ENCODE results near the gene TFCP2.

TFCP2 gene

DNA sequence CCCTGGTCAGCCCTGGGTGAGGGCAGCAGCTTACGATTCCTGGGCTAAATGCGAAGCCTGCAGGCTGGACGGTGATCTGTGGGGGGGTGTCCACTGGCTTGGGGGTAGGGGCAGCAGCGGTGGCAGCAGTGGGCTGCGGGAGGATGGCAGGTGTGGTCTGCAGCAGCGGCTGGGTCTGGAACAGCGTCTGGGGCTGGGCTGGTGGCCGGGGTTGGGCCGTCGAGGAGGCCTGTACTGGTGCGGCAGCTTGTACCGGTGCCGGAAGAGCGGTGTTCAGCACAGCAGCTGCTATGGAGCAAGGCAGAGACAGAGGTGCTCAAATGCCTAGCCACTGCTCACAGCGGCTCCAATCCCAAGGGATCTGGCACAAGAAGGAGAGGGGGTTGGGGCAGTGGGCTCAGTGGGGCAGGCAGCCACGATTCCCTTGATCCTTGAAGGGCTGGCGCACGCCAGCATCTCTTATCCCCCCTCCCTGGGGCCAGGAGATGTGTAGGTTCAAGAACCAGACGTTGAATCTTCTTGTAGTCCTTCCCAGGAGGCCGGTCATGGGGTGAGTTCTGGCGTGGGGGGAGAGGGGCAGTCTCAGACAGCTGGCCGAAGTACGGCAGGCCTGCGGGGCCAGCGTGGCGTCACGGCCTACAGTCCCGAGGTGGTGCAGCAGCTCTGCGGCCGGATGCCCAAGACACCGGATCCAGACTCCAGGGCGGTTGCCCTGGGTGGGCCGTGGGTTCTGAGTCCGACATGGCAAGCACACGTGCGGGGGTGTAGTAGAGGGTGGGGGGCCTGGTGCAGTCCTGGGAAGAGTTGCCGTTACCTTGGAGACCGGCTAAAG lies 25.0 kb upstream of the TFCP2 start:
- no peak for DNase-seq (ENCODE audit: low read depth in 2 of 2, low spot score in 1 of 2)

DNA sequence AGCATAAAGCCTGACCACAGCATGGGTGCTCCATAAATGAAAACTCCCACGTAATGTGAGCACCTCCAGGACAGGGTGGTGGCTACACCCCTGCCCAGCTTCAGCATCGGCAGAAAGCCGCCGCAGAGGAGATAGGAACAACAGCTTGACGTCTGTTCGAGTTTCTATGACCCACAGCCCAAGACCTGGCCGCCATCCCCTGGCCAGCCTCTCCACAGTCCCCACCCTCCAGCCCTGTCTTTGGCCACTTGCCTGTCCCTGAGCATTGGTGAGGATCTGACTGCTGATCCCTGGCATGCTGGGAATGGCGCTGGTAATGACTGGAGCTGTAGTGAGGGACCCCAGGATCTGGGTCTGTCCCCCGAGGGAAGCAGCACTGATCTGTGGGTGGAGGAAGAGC lies 23.6 kb upstream of the TFCP2 start:
- DNase-seq (ENCODE audit: low read depth in 2 of 2, low spot score in 1 of 2), result no peak

DNA sequence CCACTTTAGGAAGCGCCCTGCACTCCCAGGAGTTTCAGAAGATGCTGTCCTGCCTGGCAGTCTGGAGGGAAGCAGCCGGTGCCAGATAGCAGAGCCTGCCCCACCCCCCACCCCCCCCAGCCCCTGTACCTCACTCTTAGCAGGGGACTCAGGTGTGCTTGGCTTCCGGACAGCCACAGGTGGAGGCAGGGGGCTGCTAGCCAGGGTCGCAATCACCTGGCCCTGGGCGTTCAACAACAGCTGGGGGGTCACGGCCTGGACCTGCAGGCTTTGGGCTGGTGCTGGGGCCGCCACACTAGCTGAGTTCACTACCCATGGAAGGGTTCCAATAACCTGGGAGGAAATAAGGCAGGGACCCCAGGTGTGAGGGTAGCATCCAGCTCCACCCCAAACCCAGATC lies 22.9 kb upstream of the TFCP2 start:
- DNase-seq (ENCODE audit: low read depth in 2 of 2, low spot score in 1 of 2), result no peak

DNA sequence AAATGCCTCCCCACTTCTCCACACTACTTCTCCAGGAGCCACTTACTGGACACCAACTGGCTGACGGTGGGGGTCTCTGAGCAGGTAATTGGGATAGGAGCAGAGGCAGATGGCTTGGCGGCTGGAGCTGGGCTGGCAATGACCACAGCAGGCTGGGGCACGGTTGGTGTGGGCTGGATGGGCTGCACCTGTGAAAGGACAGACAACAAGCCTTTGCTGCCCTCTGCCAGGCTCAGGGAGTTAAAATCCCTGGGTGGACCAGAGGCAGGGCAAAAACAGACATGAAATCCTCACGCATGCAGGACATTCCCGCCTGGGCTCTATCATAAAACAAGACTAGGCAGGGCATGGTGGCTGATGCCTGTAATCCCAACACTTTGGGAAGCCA lies 19.3 kb upstream of the TFCP2 start:
- no peak for DNase-seq (ENCODE audit: low read depth in 2 of 2, low spot score in 1 of 2)

DNA sequence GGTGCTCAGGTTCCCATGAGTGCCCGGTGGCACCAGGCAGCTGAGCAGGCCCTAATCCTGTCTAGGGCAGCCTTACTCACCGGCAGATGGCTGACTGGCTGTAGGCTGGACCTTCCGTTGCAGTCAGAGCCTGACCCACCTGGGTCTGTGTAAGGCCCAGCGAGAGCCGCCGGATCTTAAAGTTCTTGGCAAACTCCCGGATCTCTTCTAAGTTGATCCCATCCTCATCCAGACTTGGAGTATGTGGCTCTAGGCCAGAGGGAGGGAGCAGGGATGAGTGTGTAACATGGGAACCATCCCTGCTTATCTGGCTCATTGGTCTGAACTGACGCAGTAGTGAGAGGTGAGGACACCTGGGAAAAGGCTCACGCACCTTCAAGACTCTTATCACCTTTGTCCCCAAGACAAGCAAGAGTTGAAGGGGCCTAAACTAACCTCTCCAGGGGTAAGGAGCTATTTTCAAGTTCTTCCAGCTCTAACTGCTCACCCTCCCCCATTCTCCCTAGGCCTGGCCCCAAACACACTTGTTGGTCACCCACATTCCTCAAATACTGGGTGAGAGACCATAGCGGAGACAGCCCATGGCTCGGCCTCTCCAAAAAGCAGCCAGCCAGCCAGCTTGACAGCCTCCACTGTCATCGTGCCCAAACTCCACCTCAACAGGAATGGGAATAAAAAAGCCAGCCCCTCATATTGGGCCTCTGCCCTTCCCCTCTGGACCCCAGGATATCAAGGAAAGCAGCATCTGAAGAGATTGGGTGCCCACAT lies 18.8 kb upstream of the TFCP2 start:
- DNase-seq (ENCODE audit: low read depth in 2 of 2, low spot score in 1 of 2), result no peak

DNA sequence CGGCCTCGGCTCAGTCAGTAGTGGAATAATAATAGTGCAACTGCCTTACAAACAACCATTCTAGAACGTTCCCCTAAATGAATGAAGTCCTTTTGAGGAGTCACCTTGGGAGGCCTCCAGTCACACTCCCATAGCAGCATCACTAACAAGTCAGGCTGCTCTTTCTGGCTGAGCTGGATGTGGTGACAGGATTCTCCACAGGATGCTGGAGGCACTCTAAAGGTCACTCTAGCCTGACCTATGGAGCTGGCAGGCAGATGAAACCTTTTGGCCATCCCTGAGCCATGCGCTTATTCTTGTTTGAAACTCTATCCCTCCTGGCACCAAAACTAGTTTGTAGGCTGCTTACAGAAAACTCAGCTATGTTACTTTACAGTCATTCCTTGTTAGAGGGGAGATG lies 17.9 kb upstream of the TFCP2 start:
- no peak for DNase-seq (ENCODE audit: low read depth in 2 of 2, low spot score in 1 of 2)

DNA sequence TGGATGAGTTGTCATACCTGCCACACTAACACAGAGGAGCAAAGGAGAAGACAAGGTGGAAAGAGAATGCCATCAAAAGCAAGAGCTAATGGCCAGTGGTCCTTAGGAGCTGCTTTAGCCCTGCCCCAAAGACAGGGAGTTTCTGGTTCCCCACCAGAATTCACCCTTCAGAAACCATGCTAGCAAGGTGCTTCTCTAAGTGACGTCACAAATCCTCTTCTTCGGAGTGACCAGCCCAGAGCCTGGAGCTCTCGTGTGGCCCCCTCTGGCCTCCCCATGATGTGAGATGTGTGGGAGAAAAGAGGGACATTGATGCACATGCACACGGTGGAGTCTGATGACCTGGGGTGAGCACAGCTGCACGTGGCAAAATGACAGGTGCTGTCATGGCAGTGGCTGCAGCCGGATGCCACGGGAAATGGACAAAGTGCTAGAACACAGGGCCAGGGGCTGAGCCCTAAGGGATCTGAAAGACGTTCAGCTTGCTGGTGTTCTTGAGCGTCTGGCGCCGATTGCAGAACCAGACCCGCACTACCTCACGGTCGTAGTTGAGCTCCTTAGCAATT lies 16.9 kb upstream of the TFCP2 start:
- DNase-seq (ENCODE audit: low read depth in 2 of 2, low spot score in 1 of 2), result no peak

DNA sequence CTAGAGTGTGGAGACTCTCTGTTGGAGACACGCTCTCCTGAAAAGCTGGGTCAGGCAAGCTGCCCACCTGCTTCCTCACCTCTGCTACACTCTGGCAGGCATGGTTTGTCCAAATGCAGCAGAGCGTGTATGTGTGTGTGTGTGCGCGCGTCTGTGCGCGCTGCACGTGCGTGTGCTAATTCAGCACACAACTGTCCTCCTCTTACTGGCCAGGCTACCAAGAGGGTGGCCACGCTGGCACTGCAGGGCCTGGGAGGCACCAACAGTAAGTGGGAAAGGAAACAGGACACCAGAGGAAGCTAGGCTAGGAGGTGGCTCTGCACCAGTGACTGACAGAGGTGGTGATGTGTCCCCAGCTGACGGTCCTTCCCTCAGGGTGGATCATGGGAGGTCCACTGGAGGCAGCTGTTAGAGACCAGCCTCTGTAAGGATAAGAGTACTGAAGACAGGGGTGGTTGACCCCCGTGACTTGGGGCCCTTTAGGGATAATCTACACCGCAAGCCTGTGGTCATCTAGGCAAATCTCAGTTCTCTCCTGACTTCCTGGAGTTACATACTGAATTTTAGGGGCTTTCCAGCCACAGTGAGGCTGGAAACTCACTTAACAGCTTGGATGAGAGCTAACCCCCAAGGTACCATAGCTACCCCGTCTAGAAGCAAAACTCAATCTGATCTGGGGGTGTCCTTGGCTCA lies 15.6 kb upstream of the TFCP2 start:
- DNase-seq (ENCODE audit: low read depth in 2 of 2, low spot score in 1 of 2), result no peak

DNA sequence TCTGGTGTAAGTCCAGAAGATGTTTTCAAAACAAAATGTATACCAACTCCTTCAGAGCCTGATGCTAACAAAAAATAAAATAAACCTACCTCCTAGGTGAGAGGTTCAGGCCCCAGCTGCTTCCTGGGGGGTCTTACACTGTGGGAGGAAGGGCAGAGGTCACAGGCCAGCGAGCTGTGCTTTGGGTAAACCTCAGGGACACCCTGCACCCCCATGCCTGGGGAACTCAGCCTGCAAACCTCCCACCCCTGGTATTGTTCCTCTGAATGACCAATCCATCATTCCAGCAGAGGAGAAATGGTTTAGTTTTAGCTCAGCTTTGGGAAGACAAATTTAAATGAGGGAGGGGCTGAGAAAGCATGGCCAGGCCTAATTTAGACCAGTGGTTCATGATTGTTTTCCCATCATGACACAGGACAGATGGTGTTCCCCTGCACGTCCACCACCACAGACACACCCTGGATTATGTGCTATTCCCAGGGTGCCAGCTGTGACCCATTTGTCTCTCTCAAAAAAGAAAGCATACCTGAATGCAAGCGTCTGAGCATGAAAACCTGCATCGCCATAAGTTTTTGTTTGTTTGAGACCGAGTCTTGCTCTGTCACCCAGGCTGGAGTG lies 14.5 kb upstream of the TFCP2 start:
- DNase-seq (ENCODE audit: low read depth in 2 of 2, low spot score in 1 of 2), result no peak

DNA sequence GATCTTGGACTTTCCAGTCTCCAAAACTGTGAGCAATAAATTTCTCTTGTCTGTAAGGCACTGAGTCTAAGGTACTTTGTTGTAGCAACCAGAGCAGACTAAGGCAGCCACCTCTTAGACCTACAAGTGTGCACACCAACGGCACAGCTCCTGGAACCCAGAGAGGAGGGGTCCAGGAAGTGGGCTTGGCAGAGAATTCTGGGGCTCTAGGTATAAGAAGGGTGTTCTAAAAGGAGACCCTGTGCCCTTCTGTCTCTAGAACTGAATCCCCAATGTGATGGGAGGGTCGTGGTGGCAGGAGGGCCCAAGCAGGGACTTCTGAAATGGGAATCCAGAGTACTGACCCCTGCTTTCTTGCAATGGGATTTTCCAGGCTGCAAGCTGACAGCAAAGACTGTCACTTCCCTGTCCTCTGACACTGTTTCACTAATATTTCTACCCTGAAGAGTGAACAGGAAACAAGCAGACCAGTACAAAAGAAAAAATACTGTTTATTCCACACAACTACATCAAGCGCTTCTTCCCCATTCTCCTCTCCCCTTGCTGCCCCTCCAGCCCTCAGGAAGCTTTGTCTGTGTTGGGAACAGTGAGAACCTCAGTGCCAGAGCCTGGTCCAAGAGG lies 13.6 kb upstream of the TFCP2 start:
- no peak for DNase-seq (ENCODE audit: low read depth in 2 of 2, low spot score in 1 of 2)

DNA sequence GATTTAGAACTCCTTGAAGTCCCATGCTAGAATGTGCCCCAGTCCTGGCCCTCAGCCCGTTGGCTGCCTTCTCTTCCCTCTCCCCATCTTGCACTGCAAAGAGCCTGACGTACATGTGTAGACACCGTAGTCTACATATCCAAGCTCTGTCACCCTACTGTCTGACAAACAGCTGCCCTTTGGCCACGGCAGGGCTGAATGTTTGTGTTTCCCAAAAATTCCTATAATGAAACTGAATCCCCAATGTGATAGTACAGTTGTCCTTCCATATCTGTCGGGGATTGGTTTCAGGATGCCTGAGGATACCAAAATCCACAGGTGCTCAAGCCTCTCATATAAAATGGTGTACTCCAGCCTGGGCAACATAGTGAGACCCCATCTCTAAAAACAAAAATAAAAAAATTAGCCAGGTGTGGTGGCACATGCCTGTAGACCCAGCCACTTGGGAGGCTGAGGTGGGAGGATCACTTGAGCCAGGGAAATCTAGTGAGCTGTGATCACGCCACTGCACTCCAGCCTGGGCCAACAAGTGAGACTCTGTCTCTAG lies 12.3 kb upstream of the TFCP2 start:
- no peak for DNase-seq (ENCODE audit: low read depth in 2 of 2, low spot score in 1 of 2)

DNA sequence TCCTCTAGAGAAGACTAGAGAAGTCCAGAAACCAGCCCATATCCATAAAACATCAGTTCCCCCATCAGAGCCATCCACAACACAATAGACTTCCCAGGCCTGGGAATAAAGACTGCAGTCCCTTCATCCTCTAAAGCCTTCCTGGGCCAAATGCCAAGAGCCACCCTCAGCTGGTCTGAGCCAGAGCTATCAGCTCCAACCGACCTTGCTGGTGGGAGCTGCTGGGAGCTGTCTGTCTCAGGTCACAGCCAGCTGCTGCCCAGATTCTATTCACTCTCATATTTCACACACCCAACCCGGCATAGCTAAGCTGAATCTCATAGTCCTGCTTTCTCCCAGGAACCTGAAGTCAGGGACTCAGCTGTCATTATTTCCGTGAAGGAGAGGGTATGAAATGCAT lies 10.9 kb upstream of the TFCP2 start:
- no peak for DNase-seq (ENCODE audit: low read depth in 2 of 2, low spot score in 1 of 2)

DNA sequence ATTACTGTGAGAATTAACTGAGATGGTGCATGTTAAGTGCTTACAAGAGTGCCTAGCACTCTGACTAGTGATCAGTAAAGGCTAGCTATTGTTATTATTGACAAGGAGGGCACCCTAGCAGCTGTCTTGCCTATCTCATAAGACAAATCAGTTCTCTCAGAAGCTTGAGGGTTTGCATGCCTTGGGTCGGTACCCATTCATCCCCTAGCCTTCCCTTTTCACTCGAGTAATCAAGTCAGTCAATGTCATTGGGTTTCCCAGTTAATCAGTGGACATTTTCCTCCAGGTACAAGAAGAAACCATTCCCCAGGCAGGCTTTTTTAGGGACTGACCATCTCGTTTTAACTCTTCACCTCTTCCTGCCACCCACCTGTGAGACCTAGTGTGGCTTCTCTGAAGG lies 10.4 kb upstream of the TFCP2 start:
- DNase-seq (ENCODE audit: low read depth in 2 of 2, low spot score in 1 of 2), result no peak

DNA sequence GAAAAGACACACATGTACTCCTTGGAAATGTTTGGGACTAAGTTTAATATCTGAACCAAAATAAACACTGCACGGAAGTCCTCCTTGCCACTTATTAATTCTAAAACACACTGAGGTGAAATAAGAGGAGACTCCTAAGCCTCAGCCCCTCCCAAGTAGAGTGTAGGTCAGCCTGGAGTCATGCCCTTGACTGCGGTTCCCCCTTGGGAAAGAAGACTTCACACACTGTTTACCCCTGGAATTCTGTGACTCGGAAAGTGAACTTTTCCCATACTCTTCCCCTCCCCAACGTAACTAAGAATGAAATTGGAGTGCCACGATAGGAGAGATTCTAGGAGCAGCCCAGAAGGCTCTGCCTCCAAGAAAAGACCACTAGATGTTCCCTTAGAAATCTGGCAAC lies 8.6 kb upstream of the TFCP2 start:
- DNase-seq (ENCODE audit: low read depth in 2 of 2, low spot score in 1 of 2), result no peak

DNA sequence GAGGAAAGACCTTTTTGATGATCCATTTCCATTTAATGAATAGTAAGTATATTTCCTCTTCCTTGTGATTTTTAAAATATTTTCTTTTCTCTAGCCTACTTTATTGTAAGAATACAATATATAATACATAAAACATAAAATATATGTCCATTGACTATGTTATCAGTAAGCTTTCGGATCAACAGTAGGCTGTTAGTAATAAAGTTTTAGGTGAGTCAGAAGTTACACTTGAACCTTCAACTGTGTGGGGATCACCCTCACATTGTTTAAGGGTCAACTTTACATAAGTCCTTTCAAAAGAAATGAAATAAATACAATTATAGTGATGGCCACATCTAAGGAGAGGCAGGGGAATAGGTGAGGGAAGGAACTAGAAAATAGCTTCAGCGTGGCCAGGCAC lies 5.0 kb upstream of the TFCP2 start:
- DNase-seq (ENCODE audit: low read depth in 2 of 2, low spot score in 1 of 2), result no peak

DNA sequence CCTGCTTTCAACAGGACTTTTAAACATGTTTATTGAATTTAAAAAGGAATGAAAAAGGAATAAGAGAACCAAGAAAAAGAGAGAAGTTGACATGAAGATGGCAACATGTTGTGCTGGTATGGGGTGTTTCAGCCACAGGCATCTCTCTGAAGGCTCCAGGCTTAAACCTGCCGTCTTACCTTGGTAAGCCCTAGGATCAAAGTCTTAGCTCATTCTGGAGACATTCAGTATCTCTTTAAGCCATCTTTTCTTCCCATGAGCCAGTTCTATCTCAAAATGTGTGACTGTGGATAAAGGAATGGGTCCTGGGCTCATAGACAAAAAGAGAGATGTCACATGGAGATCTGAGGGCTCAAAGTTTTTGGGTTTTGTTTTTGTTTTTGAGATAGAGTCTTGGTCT lies 1.6 kb upstream of the TFCP2 start:
- no peak for DNase-seq (ENCODE audit: low read depth in 2 of 2, low spot score in 1 of 2)

DNA sequence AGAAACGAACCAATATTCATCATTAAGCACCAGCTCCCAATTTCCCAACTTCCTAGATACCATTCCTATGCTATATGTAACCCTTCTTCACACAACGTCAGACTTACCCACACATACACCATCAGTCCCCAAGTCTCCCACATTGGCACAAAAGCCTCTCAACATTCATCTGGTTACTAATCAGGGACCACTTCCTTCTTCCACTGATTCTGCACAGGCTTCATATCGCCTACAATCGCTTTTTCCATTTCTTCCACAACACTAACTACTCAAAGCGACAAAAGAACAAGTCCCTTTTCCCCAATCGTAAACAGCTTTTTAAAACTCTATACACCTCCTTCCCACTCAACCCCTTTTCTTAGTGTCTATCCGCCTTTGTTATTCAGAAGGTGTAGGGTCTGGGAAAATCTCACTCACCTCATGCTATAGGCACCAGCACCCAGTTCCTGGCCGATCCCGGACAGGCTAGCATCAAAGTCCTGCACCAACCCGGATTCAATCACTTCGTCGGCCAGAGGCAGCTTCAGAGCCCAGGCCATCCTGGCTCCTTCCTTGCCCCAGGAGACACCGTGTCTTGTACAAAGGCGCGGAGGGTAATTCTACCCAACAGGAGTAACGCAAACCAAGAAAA lies 936 bp downstream of the TFCP2 start:
- DNase-seq (ENCODE audit: low read depth in 2 of 2, low spot score in 1 of 2), result no peak

DNA sequence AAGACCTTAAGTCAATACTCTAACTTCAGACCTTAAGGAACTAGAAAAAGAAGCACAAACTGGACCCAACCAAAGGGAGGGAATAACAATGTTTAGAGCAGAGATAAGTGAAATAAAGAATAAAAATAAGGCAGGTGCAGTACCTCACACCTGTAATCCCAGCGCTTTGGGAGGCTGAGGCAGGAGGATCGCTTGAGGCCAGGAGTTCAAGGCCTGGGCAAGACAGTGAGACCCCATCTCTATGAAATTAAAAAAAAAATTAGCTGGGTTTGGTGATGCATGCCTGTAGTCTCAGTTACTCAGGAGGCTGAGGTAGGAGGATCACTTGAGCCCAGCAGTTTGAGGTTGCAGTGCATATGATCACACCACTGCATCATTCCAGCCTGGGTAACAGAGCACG lies 9.1 kb downstream of the TFCP2 start:
- no peak for DNase-seq (ENCODE audit: low read depth in 2 of 2, low spot score in 1 of 2)

DNA sequence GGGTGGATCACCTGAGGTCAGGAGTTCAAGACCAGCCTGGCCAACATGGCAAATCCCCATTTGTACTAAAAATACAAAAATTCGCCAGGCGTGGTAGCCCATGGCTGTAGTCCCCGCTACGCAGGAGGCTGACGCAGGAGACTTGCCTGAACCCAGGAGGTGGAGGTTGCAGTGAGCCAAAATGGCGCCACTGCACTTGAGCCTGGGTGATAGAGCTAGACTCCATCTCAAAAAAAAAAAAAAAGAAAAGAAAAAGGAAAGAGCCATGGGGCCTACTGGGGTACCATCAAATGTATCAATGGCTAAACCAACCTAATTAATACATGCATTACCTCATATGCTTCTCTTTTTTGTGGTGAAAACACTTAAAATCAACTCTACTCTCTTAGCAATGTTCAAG lies 10.7 kb downstream of the TFCP2 start:
- no peak for DNase-seq (ENCODE audit: low read depth in 2 of 2, low spot score in 1 of 2)

DNA sequence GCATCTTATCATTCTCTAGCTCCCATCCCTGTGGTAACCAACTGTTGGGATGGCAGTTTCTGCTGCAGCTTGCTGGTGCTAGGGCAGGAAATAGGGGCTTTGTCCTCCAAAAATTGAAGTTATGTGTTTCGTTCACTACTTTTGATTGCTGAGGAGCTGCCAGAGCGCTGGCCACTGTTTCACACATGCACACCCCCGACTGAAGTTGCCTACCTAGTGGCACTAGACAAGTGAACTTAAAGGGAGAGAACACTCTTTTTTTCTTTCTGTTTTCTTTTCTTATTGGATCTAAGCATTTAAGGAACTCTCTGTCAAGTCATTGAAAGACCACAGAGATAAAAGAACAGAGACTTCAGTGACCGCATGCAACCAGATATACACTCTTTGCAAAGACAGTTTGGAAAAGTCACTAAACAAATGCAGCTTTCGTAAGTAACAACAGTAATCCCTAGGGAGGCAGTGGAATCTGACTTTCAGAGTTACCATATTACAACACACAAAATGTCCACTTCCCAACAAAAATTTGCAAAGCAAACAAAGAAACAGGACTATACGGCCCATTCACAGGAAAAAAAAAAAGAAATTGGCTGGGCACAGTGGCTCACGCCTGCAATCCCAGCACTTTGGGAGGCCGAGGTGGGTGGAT lies 12.0 kb downstream of the TFCP2 start:
- no peak for DNase-seq (ENCODE audit: low read depth in 2 of 2, low spot score in 1 of 2)

All from stimulated activated CD8-positive, alpha-beta memory T cell treated with anti-CD3 and anti-CD28 coated beads, Interleukin-4, amount 100 ng/mL, for 1 hour (primary cell).